Measurements from ENCODE around the gene SCN3A.

The SCN3A gene

GRCh38 chr2:165044505-165045303, 159.1 kb downstream of the SCN3A start:
- DNase-seq: no peak

Measured in NCI-H774 (cell line).